ENCODE measurements around the gene HTT. TPM values are rescaled to one million over a fixed set of nuclear protein-coding genes. Genes with fewer than 3 reads are reported as not detected.

The HTT gene
- total RNA-seq, 1 donor from 2014 or later: 23.9 TPM

DNA sequence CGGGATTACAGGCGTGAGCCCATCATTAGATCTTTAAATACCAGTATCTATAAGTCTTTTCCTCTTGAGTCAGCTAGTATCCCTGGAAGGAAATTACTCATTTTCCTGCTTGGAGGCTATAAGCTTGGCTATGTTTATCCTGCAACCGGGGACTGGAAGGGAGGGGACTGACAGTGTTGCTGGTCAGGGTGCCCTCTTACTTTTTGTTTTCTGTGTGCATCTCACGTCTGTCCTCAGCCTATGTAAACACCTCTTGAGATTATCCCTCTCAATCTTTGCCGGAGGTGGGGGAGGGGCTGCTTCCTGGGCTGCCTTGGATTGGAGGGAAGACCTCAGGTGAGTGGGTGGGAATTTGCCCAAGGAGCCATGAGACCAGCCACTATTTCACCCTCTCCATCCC, 37.0 kb downstream of the HTT start:
- no peak for DNase-seq
- intact Hi-C loops (cut with DNase I): no loop called here
- no peak for ATAC-seq (ENCODE audit: poor library complexity)

DNA sequence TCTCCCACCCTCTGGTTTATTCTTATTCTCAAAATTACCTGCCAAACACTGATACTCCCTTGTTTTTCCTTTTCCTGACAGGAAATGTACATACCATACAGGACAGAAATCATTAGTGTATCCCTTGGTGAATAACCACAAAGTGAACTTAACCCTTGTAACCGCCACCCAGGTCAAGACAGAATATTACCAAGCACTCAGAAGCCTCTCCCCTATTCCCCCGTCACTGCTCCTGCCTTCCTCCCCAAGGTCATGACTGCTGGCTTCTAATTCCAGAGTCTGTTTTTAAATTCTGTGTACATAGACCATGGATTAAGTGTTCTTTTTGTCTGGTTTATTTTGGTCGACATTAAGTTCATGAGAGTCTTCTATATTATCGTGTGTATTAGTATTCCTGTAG, 37.7 kb downstream of the HTT start:
- ATAC-seq (ENCODE audit: poor library complexity): peak; percentile 52
- DNase-seq: no peak
- intact Hi-C loops (cut with DNase I): no loop called here

DNA sequence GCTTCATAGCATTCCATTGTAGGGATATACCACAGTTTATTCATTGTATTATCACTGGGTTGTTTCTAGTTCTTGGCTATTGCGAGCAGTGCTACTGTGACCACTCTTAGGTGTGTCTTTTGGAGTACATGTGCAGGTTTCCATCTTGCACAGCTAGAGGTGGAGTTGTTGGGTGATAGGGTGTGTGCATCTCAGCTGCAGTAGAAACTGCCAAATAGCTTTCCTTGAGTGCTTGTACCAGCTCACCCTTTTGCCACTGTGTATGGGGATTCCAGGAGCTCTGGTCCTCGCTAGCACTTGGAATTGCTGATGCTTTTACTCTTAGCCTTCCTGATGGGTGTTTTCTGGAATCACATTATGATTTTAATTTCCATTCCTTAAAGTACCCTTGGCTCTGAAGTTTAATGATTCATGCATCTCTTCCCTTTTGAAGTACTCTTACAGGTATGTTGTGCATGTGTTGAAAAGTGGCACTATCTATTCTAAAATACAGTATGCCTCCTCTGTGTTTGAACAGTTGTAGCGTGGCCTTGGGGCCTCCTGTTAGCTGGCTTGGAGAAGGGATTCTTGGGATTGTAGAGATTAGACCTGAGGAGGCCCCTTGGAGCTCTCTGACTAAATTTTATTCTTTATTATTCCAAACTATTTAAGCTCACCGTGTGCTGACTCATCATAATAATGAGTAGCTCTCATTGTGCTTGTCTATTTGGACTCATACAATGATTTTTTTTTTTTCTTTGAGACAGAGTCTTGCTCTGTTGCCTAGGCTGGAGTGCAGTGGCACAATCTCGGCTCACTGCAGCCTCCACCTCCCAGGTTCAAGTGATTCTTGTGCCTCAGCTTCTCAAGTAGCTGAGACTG, 38.4 kb downstream of the HTT start:
- ATAC-seq (ENCODE audit: poor library complexity) (peak; percentile 21), DNase-seq (no peak)
- intact Hi-C loops (cut with DNase I): no loop called here

DNA sequence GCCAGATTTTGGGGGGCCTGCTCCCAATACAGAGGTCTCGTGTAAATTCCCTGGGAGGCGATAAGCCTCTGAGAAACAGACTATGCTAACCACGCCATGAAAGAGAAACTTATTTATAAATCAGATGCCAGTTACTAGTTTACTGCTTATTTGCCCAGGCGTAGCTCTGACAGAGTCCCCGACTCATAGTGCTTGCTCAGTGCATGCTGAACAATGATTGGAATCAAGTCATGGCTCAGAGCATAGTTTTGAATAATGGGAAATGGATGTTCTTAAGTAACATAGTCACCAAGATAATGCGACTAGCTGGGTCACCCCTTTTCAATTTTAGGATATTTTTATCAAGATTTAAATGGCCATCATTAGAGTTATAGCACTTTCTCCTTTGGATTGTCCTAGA, 39.9 kb downstream of the HTT start:
- intact Hi-C loops (cut with DNase I): no loop called here
- DNase-seq: no peak
- no peak for ATAC-seq (ENCODE audit: poor library complexity)

DNA sequence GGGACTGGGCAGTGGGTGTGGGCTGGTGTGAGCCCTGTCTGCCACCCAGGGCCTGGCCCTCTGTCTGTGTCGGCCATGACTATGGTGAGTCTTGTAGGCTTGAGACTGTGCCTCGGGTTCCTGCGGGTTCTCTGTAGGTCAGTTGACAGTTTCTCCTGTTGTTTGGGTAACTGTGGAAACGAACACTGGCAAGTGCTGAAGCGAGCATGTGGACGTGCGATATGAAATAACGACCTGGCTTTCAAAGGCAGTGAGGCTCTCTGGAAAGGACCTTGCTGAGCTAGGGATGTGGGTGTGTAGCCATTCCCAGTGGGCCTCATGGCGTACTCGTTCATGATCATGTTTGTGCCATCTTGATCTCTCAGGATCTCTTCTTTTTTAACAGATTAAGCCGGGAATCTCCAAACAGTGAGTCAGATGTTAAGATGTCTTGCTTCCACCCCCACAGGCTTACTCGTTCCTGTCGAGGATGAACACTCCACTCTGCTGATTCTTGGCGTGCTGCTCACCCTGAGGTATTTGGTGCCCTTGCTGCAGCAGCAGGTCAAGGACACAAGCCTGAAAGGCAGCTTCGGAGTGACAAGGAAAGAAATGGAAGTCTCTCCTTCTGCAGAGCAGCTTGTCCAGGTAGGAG, 41.3 kb downstream of the HTT start:
- DNase-seq: no peak
- ATAC-seq (ENCODE audit: poor library complexity): peak; percentile 41
- intact Hi-C loops (cut with DNase I): no loop called here

DNA sequence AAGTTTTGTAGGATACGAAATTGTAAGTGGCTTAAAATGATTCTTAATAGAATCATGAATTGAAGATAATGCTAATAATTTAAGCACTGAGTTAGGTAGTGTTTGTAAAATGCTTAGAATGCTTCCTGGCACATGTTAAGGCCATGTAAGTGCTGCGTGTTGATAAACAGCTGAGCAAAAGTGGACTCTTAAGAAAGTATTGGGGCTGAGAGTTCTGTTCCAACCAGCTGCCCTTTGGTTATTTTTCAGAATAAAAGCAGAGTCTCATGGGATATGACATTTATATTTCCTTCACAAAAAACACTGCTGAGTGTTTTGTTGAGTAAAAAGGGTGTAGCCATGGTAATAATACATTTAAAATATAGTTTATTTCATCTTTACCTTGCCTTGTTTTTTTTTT, 42.5 kb downstream of the HTT start:
- intact Hi-C loops (cut with DNase I): no loop called here
- no peak for DNase-seq
- no peak for ATAC-seq (ENCODE audit: poor library complexity)

DNA sequence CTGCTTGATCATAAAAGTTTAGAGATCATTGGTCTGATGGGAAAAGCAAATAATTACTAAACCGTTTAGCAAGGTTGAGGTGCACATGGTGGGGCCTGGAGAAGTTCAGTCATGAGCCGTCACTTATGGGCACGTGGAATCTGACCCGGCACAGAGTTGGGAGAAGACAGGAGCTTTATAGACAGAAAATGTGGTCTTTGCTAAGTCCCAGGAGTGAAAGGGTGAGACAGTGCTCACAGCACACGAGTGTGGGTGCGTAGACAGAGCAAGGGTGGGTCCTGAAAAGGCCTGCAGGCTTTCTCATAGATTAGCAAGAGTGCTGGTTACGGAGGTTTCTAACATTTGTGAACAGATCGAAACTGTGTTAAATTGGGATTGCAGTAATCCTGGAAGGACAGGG, 43.8 kb downstream of the HTT start:
- no peak for ATAC-seq (ENCODE audit: poor library complexity)

DNA sequence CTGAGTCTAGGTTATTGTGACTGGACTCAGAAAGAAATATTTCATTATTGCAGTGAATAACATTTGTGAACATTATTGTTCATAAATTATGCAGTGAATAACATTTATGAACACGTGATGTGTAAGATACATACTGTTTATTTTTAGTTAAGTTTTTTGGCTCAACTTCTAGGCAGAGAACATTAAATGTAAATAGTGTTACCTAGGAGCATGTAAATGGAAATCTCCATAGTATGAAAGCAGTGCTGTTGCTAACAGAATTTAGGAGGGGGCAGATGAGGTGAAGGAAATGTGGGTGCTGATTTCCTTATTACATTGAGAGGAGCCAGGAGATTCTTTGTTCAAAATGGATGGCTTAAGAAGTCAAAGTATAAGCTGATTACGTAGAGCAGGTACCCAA, 45.0 kb downstream of the HTT start:
- no peak for ATAC-seq (ENCODE audit: poor library complexity)
- intact Hi-C loops (cut with DNase I): no loop called here

More for the DNA sequence above, 43.8 kb downstream of the HTT start:
- intact Hi-C loops (cut with DNase I): no loop called here
- DNase-seq: no peak

DNA sequence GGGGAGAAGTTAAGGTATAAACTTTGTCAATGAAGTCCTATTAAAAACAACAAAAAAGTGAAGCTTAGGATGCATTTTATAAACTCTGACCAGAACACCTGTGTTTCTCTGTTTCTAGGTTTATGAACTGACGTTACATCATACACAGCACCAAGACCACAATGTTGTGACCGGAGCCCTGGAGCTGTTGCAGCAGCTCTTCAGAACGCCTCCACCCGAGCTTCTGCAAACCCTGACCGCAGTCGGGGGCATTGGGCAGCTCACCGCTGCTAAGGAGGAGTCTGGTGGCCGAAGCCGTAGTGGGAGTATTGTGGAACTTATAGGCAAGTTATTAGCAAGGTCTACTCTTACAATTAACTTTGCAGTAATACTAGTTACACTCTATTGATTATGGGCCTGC, 46.6 kb downstream of the HTT start:
- DNase-seq (no peak), ATAC-seq (ENCODE audit: poor library complexity) (no peak)
- intact Hi-C loops (cut with DNase I): no loop called here

More for the DNA sequence above, 45.0 kb downstream of the HTT start:
- no peak for DNase-seq

DNA sequence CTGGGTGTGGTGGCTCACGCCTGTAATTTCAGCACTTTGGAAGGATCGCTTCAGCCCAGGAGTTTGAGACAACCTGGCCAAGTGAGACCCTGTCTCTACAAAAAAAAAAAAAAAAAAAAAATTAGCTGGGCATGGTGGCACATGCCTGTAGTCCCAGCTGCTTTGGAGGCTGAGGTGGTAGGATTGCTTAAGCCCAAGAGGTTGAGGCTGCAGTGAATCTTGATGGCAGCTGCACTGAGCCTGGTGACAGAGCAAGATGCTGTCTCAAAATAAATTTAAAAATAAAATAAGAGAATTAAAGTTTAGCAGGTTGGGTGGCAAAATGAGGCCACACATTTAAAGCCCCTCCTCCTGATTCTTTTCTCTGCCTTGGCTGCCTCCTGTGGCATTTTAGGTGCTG, 47.1 kb downstream of the HTT start:
- intact Hi-C loops (cut with DNase I): no loop called here
- ATAC-seq (ENCODE audit: poor library complexity): no peak
- no peak for DNase-seq

DNA sequence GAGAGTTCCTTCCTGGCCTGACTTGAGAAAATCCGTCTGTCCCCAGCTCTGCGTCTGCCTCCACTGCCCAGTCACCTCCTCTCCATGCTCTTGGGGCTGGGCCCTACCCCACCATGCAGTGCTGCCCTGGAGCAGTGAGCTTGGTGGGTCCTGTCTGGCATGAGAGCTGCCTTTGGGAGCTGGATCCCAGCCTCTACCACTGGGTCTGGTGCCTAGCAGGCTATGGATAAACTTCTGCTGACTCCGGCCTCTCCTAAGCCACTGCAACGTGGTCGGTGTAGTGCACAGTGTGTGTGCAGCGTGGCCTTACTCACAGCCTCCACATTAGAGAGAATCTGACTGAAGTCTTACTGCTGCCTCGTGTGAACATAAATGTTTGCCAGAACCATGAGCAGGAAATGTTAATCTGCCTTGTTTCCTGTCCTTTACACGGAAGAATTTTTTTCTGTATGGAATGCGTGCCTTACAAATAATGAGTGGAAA, 47.6 kb downstream of the HTT start:
- intact Hi-C loops (cut with DNase I): no loop called here
- peak; percentile 43 for ATAC-seq (ENCODE audit: poor library complexity)
- no peak for DNase-seq

DNA sequence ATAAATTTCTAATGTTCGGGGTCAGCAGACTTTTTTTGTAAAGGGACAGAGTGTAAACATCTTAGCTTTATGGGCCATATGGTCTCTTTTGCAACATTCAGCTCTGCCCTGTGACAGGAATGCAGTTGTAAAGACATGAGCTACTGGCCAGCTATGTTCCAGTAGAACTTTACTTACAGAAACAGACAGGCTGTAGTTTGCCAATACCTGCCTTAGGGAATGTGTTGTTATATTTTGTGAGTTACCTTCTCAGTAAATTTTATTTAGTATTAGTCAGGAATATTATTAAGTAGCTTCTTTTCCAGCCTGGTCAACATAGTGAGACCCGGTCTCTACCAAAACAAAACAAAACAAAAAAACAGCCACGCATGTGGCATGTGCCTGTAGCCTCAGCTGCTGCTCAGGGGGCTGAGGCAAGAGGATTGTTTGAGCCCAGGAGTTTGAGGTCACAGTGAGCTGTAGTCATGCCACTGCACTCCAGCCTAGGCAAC, 48.7 kb downstream of the HTT start:
- peak; percentile 53 for ATAC-seq (ENCODE audit: poor library complexity)
- intact Hi-C loops (cut with DNase I): no loop called here
- DNase-seq: no peak

DNA sequence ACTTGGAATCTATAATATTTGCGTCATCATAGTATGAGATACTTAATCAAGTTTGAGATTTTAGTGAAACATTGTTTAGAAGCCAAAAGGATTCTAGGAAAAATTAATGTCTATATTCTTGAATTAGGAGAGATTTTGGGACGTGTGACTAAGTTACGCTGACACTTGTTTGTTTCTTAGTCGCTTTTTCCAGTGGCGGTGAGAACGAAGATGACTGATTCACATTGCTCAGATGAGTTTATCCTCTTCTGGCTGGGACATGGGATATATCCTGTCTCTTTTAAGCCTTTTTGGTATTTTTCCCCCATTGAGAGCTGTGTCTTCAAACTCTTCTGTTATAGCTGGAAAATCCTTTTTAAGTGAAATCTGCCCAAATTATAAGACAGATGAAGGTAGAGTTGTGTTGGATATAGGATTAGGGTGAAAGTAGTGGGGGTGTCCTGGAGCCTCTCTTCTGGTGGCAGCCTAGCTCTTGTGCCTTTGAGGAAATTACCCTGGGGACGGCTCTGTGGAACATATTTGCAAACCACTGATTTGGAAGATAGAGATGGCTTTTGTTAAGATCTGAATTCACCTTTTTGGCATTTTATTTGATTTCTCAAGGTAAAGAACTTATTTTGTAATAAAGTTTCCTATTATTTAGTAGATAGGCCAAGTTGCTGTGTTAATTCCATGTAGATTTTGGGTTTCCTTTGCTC, 49.7 kb downstream of the HTT start:
- intact Hi-C loops (cut with DNase I): no loop called here
- DNase-seq: no peak

DNA sequence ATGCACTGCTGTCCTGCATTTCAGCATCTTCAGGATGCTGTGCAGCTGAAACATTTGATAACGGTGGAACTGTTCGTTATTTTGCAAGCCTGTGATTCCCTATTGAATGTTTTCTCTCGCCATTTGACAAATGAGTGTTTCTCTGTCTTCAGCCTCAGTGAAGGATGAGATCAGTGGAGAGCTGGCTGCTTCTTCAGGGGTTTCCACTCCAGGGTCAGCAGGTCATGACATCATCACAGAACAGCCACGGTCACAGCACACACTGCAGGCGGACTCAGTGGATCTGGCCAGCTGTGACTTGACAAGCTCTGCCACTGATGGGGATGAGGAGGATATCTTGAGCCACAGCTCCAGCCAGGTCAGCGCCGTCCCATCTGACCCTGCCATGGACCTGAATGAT, 52.6 kb downstream of the HTT start:
- DNase-seq (no peak), ATAC-seq (ENCODE audit: poor library complexity) (no peak)
- intact Hi-C loops (cut with DNase I): no loop called here

More for the DNA sequence above, 49.7 kb downstream of the HTT start:
- no peak for ATAC-seq (ENCODE audit: poor library complexity)

DNA sequence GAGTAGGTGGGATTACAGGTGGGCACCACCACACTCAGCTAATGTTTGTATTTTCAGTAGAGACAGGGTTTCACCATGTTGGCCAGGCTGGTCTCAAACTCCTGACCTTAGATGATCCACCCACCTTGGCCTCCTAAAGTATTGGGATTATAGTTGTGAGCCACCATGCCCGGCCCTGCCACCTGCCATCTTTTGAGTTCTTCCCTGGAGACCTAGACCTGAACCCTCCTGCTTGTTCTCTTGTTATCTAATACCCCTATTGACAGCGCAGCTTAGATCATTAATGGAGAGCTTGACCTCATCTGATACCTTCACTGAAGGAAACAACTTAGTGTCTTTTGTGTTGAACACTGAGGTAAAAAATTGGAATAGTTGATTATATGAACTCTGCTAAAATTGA, 53.6 kb downstream of the HTT start:
- no peak for DNase-seq
- ATAC-seq (ENCODE audit: poor library complexity): no peak
- intact Hi-C loops (cut with DNase I): no loop called here

DNA sequence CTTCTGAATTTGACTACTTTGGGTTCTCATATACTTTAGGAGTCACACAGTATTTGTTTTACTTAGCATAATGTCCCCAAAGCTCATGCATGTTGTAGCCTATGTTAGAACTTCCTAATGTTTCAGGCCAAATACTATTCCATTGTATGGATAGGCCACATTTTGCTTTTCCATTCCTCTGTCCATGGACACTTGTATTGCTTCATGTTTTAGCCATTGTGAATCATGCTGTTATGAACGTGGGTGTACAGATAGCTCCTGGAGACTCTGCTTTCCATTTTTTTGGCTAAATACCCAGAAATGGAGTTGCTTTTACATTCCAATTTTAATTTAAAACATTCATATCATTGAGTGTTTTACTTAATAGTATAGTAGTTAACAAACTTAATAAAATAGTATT, 54.5 kb downstream of the HTT start:
- DNase-seq (no peak), ATAC-seq (ENCODE audit: poor library complexity) (no peak)
- intact Hi-C loops (cut with DNase I): no loop called here

DNA sequence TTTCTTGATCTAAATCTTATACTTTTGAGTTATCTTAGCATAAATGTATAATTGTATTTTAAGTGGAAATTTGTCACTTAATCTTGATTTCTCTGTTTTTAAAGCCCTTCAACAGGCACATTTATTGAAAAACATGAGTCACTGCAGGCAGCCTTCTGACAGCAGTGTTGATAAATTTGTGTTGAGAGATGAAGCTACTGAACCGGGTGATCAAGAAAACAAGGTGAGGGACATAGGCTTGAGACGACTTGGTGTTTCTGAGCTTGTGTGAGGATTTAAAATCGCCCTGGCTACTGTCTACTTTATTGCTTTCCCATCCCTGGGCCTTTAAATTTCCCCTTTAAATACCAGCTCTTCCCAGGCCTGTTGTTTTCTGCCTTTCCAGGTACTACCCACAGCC, 55.7 kb downstream of the HTT start:
- DNase-seq: no peak
- ATAC-seq (ENCODE audit: poor library complexity): no peak
- intact Hi-C loops (cut with DNase I): no loop called here

DNA sequence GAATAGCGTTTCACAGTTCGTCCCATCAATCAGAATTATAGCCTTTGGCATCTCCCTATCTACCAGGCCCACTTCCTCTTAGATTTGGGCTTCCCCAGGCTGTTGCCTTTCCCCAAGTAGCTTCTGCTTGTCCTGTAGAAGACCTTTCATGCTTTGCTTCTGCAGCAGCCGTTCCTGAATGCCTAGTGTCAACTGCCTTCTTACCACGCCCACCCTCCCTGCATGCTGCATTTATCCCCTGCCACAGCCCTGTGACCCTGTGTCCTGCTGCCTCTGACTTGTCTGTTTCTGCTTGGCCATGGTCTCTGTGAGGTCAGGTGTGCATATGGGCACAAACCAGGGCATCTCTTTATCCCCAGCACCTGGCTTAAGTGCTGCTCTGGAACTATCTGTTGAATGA, 56.3 kb downstream of the HTT start:
- DNase-seq (no peak), ATAC-seq (ENCODE audit: poor library complexity) (no peak)
- intact Hi-C loops (cut with DNase I): no loop called here

DNA sequence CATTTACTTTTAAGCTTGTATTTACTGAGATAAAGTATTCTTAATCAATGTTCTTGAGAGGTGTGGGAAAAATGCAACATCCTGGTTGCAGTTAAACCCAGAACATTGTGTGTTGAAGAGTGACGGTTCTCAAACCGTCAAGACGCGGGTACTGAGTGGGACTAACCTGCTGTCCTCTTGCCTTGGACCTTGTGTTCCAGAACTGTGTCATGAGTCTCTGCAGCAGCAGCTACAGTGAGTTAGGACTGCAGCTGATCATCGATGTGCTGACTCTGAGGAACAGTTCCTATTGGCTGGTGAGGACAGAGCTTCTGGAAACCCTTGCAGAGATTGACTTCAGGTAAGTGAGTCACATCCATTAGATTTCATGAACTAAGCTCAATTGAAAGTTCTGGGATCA, 59.7 kb downstream of the HTT start:
- intact Hi-C loops (cut with DNase I): no loop called here
- ATAC-seq (ENCODE audit: poor library complexity): no peak
- DNase-seq: no peak

Data from Right ventricle myocardium superior (tissue), 1 donor.